Psoas muscle (tissue), 8 donors: Measurements from ENCODE around the gene PIM1. TPM values are rescaled to one million over a fixed set of nuclear protein-coding genes. Genes with fewer than 3 reads are reported as not detected.

Source experiments
- ATAC-seq, 4 donors: fragments of 200-7000 bp; cut with Tn5 transposase; one replicate each; pipeline ENCODE4 v1.9.1; 2020; ENCODE audit warnings: moderate library complexity in 3 of 4, mild to moderate bottlenecking in 2 of 4
- DNase-seq, 2 donors: peaks; one replicate each; pipeline ENCODE4 v3.0.0-alpha.2; 2020
- H3K27ac ChIP-seq: fragments of 200-600 bp; one replicate; pipeline ENCODE4 v1.8.0; 2022
- H3K27me3 ChIP-seq, 3 donors: fragments of 200-600 bp in 1 of 3; one replicate each; pipeline versions ENCODE4 v1.6.1 to v1.8.0; 2013 to 2022; ENCODE audit warnings: low read length in 2 of 3, mild to moderate bottlenecking in 2 of 3, moderate library complexity in 1 of 3; ENCODE audit not compliant: insufficient read depth in 3 of 3
- H3K36me3 ChIP-seq, 2 donors: fragments of 200-600 bp in 1 of 2; one replicate each; pipeline versions ENCODE4 v1.6.1 to v1.8.0; 2013 to 2022; ENCODE audit warnings: low read depth in 1 of 2, mild to moderate bottlenecking in 1 of 2, moderate library complexity in 1 of 2; ENCODE audit not compliant: insufficient read depth in 1 of 2
- H3K4me1 ChIP-seq: fragments of 200-600 bp; one replicate; pipeline ENCODE4 v1.8.0; 2022
- H3K4me3 ChIP-seq: fragments of 200-600 bp; one replicate; pipeline ENCODE4 v1.8.0; 2022; ENCODE audit warnings: mild to moderate bottlenecking
- H3K9me3 ChIP-seq: fragments of 200-600 bp; one replicate; pipeline ENCODE4 v1.8.0; 2022
- CTCF ChIP-seq: fragments of 200-600 bp; IDR thresholded peaks from one replicate; pipeline ENCODE4 v1.8.0; 2022; ENCODE audit warnings: antibody characterized with exemption
- WGBS, 3 donors: extraction: QIAGEN DNeasy Blood & Tissue Kit; methylation state at CpG; one replicate each; pipeline versions ENCODE4 v1.1.6 to v1.1.7; 2013; 5-methylcytosine and 5-hydroxymethylcytosine counted together
- intact Hi-C, 2 donors: fragments of 100-400 bp; cut with DNase I; formaldehyde crosslinking; loops; one replicate each; pipeline versions ENCODE4 v1.11.0 to v1.14.2; 2022
- polyA plus RNA-seq, 3 donors: library from polyadenylated mRNA; stranded (reverse); fragments of 200-250 nt; gene quantifications; one replicate each; pipeline ENCODE4 v1.2.3, GENCODE V29; 2013
- total RNA-seq, 4 donors: library from RNA; stranded (reverse); fragmentation: NEBNext Ultra II Directional in 2 of 4; extraction: Animal tissue kit (Norgen Biotek cat#: 25700) in 2 of 4; gene quantifications; one replicate each; pipeline versions ENCODE4 v1.2.1 to v1.2.4, GENCODE V29; 2021 to 2023
- donor health status: healthy with polysubstance abuse.
- donor health status: DM: no; HTN: no; CAD: no; lungs with moderate emphysema.
- donor health status: Bipolar disorder and iron deficiency.
- donor health status: healthy.
- donor health status: DM: yes; HTN: yes; CAD: no.
- donor health status: DM: no; HTN: no; CAD: no.
- donor health status: DM: no; HTN: no; CAD: no.
- donor health status: DM: yes; HTN: yes; CAD: no.

The PIM1 gene
- total and polyA plus RNA-seq, 7 donors: 2.8 to 45.5 (median 18.0) TPM

GRCh38 chr6:37146735-37147157 is 23.2 kb upstream of the PIM1 start:
- no peak for TF ChIP-seq CTCF
- H3K36me3 ChIP-seq: no peaks in the 10 kb centered on the region
- H3K27me3 ChIP-seq: no peaks in the 10 kb centered on the region
- no peaks in the 10 kb centered on the region for H3K9me3 ChIP-seq
- peaks cover 7% of the 10 kb centered on the region for H3K4me1 ChIP-seq
- no peak for ATAC-seq
- no peak overlapping the region for H3K4me3 ChIP-seq
- H3K27ac ChIP-seq: no peak overlapping the region
- no peak for DNase-seq
- intact Hi-C loops: no loop called here
- WGBS, 3 donors: 86 to 97% (median 96%) methylated on average over 7 of the region's 7 CpGs

GRCh38 chr6:37149745-37150144 is 20.2 kb upstream of the PIM1 start:
- no peak for ATAC-seq
- TF ChIP-seq CTCF: no peak
- no peaks in the 10 kb centered on the region for H3K27me3 ChIP-seq
- H3K9me3 ChIP-seq: no peaks in the 10 kb centered on the region
- intact Hi-C loops: no loop called here
- DNase-seq: no peak
- no peak overlapping the region for H3K27ac ChIP-seq
- peaks cover 7% of the 10 kb centered on the region for H3K4me1 ChIP-seq
- H3K36me3 ChIP-seq: no peaks in the 10 kb centered on the region
- H3K4me3 ChIP-seq: no peak overlapping the region

DNA sequence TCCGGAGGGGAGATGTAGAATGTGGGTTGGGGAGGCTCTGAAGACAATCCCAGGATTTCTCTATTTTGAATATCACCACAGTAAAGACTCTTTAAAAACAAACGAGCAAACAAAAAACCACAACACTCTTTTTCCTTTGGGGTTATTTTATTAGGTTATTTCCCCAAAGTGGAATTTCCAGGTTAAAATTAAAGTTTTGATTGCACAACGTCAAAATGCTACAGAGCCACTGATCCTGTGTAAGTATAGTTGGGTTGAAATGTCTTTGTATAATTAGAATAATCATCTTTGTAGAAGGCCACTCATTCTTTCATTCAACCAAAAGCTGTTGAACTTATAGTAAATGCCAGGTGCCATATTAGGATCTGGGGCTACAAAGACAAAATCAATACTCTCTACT is 19.6 kb upstream of the PIM1 start:
- H3K4me3 ChIP-seq: no peak overlapping the region
- no peaks in the 10 kb centered on the region for H3K27me3 ChIP-seq
- intact Hi-C loops: no loop called here
- H3K4me1 ChIP-seq: peaks cover 7% of the 10 kb centered on the region
- H3K36me3 ChIP-seq: no peaks in the 10 kb centered on the region
- ATAC-seq (no peak), DNase-seq (no peak)
- no peaks in the 10 kb centered on the region for H3K9me3 ChIP-seq
- WGBS, 3 donors: 48 to 57% (median 56%) methylated on average over 3 of the region's 3 CpGs
- H3K27ac ChIP-seq: no peak overlapping the region
- no peak for TF ChIP-seq CTCF

DNA sequence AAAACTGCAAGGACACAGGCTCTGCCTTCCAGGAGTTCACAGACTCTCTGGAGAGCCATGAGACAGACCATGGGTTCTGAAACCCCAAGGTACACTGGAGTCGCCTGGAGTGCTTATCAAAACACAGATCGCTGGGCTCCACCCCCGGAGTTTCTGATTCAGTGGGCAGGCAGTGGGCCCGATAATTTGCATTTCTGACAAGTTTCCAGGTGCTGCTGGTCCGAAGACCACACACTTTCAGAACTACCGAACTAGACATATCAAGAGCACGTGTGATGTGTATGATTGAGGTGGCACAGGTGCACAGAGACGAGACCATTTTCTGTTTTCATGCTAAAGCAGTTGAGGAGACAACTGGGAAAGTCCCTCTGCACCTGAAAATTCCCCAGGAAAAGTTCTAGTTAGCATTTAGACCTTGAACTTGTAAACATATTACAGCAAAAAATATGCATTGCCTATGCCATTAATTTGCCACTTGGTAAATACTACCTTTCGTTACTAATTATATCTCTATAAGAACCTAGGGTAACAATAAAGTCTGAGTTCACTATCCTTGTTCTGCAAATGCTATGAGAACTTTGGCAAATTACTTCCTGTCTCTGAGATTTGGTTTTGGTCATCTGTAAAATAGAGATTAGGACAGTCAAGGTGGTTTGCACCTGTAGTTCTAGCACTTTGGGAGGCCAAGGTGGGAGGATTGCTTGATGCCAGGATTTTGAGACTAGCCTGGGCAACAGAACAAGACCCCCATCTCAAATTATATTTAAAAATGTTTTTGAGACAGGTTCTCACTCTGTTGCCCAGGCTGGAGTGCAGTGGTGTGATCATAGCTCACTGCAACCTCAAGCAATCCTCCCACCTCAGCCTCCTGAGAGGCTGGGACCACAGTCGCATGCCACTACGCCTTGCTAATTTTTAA is 14.3 kb upstream of the PIM1 start:
- Histone ChIP-seq H3K9me3 (no peaks in the 10 kb centered on the region), H3K36me3 (no peaks in the 10 kb centered on the region), H3K4me3 (no peak overlapping the region), H3K27ac (no peak overlapping the region), H3K27me3 (no peaks in the 10 kb centered on the region), H3K4me1 (peaks cover 2% of the 10 kb centered on the region)
- DNase-seq: no peak
- no peak for ATAC-seq
- WGBS, 3 donors: 56 to 71% (median 62%) methylated on average over 11 of the region's 11 CpGs
- TF ChIP-seq CTCF: no peak
- intact Hi-C loops: no loop called here
